ENCODE data around the gene PLEKHB1. TPM values are rescaled to one million over a fixed set of nuclear protein-coding genes. Genes with fewer than 3 reads are reported as not detected.

The PLEKHB1 gene
- total and polyA plus RNA-seq, 8 donors = 5.3 to 90.1 (median 13.4) TPM; not detected in 1

- WGBS, 5 donors = 64 to 93% (median 90%) methylated on average over 2 of the region's 2 CpGs
- Histone ChIP-seq H3K4me1 (no peaks in the 10 kb centered on the region), H3K27me3 (no peaks in the 10 kb centered on the region), H3K36me3 (no peaks in the 10 kb centered on the region), H3K9me3 (no peaks in the 10 kb centered on the region), H3K4me3 (no peak overlapping the region), H3K27ac (no peak overlapping the region)
- no peak for DNase-seq
- TF ChIP-seq POLR2A (IDR thresholded peaks at IDR 0.05) = no peak
- TF ChIP-seq POLR2AphosphoS5 (IDR thresholded peaks at IDR 0.05) = no peak
- no peak for TF ChIP-seq CTCF (IDR thresholded peaks at IDR 0.05)
- no peak for TF ChIP-seq EP300 (IDR thresholded peaks at IDR 0.05)
- intact Hi-C loops (cut with DNase I; ENCODE audit: low total_unique reads) = no loop called here
Measured at GRCh38 chr11:73633999-73634398, 12.4 kb upstream of the PLEKHB1 start.

GRCh38 chr11:73635721-73636120, 10.7 kb upstream of the PLEKHB1 start:
- H3K4me1 ChIP-seq = no peaks in the 10 kb centered on the region
- H3K9me3 ChIP-seq = no peaks in the 10 kb centered on the region
- no peak for DNase-seq
- no peak overlapping the region for H3K4me3 ChIP-seq
- H3K27ac ChIP-seq = no peak overlapping the region
- H3K27me3 ChIP-seq = peaks cover 0 to 7% (median 0%) of the 10 kb centered on the region in 3 donors
- TF ChIP-seq CTCF (IDR thresholded peaks at IDR 0.05) (no peak), EP300 (IDR thresholded peaks at IDR 0.05) (no peak), POLR2AphosphoS5 (IDR thresholded peaks at IDR 0.05) (no peak)
- no peaks in the 10 kb centered on the region for H3K36me3 ChIP-seq
- WGBS, 5 donors = 93 to 97% (median 95%) methylated on average over 5 of the region's 5 CpGs
- intact Hi-C loops (cut with DNase I; ENCODE audit: low total_unique reads) = no loop called here

- Histone ChIP-seq H3K27me3 (peaks cover 0 to 11% (median 0%) of the 10 kb centered on the region in 3 donors), H3K9me3 (no peaks in the 10 kb centered on the region), H3K27ac (no peak overlapping the region), H3K4me3 (no peak overlapping the region), H3K36me3 (no peaks in the 10 kb centered on the region), H3K4me1 (no peaks in the 10 kb centered on the region)
- intact Hi-C loops (cut with DNase I; ENCODE audit: low total_unique reads) = no loop called here
- WGBS, 5 donors = 90 to 96% (median 94%) methylated on average over 5 of the region's 5 CpGs
- TF ChIP-seq POLR2A (IDR thresholded peaks at IDR 0.05) = no peak
- no peak for TF ChIP-seq EP300 (IDR thresholded peaks at IDR 0.05)
- no peak for TF ChIP-seq CTCF (IDR thresholded peaks at IDR 0.05)
- TF ChIP-seq POLR2AphosphoS5 (IDR thresholded peaks at IDR 0.05) = no peak
- no peak for DNase-seq
Measured at GRCh38 chr11:73636249-73636648, 10.1 kb upstream of the PLEKHB1 start.

GRCh38 chr11:73637012-73637411, 9.4 kb upstream of the PLEKHB1 start:
- H3K27me3 ChIP-seq = peaks cover 0 to 15% (median 0%) of the 10 kb centered on the region in 3 donors
- intact Hi-C loops (cut with DNase I; ENCODE audit: low total_unique reads) = no loop called here
- WGBS, 5 donors = 67 to 84% (median 72%) methylated on average over 1 of the region's 1 CpG

More at GRCh38 chr11:73637012-73637411, 9.4 kb upstream of the PLEKHB1 start:
- no peak for DNase-seq
- H3K9me3 ChIP-seq = no peaks in the 10 kb centered on the region
- TF ChIP-seq EP300 (IDR thresholded peaks at IDR 0.05) (no peak), POLR2AphosphoS5 (IDR thresholded peaks at IDR 0.05) (no peak), POLR2A (IDR thresholded peaks at IDR 0.05) (no peak), CTCF (IDR thresholded peaks at IDR 0.05) (no peak)
- no peak overlapping the region for H3K4me3 ChIP-seq
- H3K27ac ChIP-seq = no peak overlapping the region
- no peaks in the 10 kb centered on the region for H3K36me3 ChIP-seq
- no peaks in the 10 kb centered on the region for H3K4me1 ChIP-seq
